OCI-LY1 (cell line): ENCODE data around the gene VGLL4.

ENCODE experiments used
- EZH2 ChIP-seq: fragments of 200-600 bp; sonication (generic), shearing (Covaris generic); IDR thresholded peaks from 2 replicates; pipeline ENCODE4 v1.8.0; 2017; ENCODE audit warnings: borderline replicate concordance, mixed run types, mild to moderate bottlenecking, antibody characterized with exemption, low read length, moderate library complexity, mixed read lengths
- TF ChIP-seq, protein P1 (sequence below): fragments of 200-600 bp; sonication (generic), shearing (Covaris generic); IDR thresholded peaks from 2 replicates; pipeline ENCODE4 v1.5.1; 2017; ENCODE audit warnings: mild to moderate bottlenecking, antibody characterized with exemption, low read length, moderate library complexity, mixed read lengths

DNA sequence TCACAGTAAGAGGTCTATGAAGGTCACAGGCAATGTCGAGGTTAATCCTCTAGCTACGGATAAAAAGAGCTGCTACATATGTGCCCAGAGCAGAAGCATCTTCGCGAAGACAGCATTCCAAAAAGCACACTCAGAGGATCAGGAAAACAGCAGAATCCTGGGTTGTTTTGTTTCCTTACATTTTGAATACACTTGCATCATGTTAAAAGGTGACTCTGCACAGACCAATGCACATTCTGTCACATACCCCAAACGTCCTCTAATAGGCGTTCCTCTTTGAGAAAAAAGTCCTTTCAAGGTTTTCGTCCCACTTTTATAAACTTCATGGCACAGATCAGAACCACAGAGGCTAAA, 52.7 kb downstream of the VGLL4 start:
- TF ChIP-seq, protein P1, sequence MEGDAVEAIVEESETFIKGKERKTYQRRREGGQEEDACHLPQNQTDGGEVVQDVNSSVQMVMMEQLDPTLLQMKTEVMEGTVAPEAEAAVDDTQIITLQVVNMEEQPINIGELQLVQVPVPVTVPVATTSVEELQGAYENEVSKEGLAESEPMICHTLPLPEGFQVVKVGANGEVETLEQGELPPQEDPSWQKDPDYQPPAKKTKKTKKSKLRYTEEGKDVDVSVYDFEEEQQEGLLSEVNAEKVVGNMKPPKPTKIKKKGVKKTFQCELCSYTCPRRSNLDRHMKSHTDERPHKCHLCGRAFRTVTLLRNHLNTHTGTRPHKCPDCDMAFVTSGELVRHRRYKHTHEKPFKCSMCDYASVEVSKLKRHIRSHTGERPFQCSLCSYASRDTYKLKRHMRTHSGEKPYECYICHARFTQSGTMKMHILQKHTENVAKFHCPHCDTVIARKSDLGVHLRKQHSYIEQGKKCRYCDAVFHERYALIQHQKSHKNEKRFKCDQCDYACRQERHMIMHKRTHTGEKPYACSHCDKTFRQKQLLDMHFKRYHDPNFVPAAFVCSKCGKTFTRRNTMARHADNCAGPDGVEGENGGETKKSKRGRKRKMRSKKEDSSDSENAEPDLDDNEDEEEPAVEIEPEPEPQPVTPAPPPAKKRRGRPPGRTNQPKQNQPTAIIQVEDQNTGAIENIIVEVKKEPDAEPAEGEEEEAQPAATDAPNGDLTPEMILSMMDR: no peak
- TF ChIP-seq EZH2: no peak
